Measurements from ENCODE around the gene MMP23B.

DNA sequence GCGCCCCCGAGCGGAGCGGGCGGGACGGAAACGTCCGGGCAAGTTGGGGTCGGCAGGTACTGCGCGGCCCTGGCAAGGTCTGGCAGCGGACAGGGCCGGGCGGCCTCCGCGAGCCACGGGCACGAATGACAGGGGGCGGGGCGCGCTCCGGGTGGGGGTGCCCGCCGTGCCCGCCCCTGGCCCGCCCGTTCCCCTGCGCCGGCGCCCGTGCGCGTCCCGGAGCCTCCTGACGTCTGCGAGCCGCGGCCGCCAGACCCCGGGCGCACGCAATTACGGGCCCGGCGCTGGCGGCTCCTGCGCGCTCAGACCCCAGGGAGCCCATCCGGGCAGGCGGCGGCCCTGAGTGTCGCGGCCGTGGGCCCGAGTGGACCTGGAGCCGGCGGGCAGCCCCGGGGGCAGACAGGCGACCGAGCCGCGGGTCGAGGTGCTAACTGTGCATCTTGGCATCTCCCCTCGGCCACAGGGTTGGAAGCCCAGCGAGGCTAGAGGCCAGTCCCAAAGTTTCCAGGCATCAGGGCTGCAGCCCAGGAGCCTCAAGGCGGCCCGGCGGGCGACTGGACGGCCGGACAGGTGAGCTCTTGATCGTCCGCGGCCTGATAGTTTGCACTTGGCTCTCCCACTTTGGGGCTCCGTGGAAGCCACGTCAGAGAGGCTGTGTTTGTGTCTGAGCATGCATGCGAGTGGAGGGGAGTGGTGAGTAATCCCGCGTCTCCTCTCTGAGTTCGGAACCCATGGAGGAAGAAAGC, 15.8 kb upstream of the MMP23B start:
- no peak for TF ChIP-seq POLR2A (IDR thresholded peaks at IDR 0.05; ENCODE audit: low read length)
- TF ChIP-seq GATA1 (IDR thresholded peaks at IDR 0.05; ENCODE audit: low read depth, low read length) = no peak

All from erythroblast (primary cell).